NCI-H460 (cell line): ENCODE measurements around the gene RGS9. TPM values are rescaled to one million over a fixed set of nuclear protein-coding genes. Genes with fewer than 3 reads are reported as not detected.
"Not testable (repeated sequence)": the region's sequence is repeated elsewhere in the genome, so short reads cannot be mapped to it uniquely, and the experiment has no call there.

ENCODE experiments used
- DNase-seq: peaks from one replicate; pipeline ENCODE4 v3.0.0-alpha.2; 2016; ENCODE audit warnings: low read depth; ENCODE audit errors: extremely low read depth
- total RNA-seq: library from RNA; depleted of rRNA; stranded (reverse); fragments of >200 nt; shearing (Covaris generic); gene quantifications from 2 replicates; pipeline ENCODE4 v1.2.3, GENCODE V29; 2014

Gene RGS9
- total RNA-seq, 1 experiment from 2014 or later = 5.8 TPM

- DNase-seq = no peak
Observed at GRCh38 chr17:65201331-65201730, 64.2 kb downstream of the RGS9 start.

GRCh38 chr17:65202844-65203571, 65.8 kb downstream of the RGS9 start:
- DNase-seq = no peak

GRCh38 chr17:65204001-65204400, 66.8 kb downstream of the RGS9 start:
- DNase-seq = no peak

GRCh38 chr17:65205655-65206054, 68.5 kb downstream of the RGS9 start:
- no peak for DNase-seq

- not testable (repeated sequence) for DNase-seq
Observed at GRCh38 chr17:65207448-65207847, 70.3 kb downstream of the RGS9 start.

GRCh38 chr17:65208717-65209116, 71.5 kb downstream of the RGS9 start:
- DNase-seq = no peak

GRCh38 chr17:65218261-65218660, 81.1 kb downstream of the RGS9 start:
- no peak for DNase-seq

GRCh38 chr17:65219124-65219523, 82.0 kb downstream of the RGS9 start:
- DNase-seq = no peak

- DNase-seq = no peak
Observed at GRCh38 chr17:65219707-65220106, 82.5 kb downstream of the RGS9 start.

- no peak for DNase-seq
Observed at GRCh38 chr17:65220732-65221131, 83.6 kb downstream of the RGS9 start.

GRCh38 chr17:65222214-65222738, 85.1 kb downstream of the RGS9 start:
- no peak for DNase-seq

- DNase-seq = no peak
Observed at GRCh38 chr17:65225061-65225460, 87.9 kb downstream of the RGS9 start.

- DNase-seq = no peak
Observed at GRCh38 chr17:65226227-65226626, 89.1 kb downstream of the RGS9 start.

GRCh38 chr17:65227637-65228036, 90.5 kb downstream of the RGS9 start:
- DNase-seq = no peak

- no peak for DNase-seq
Observed at GRCh38 chr17:65228287-65228686, 91.1 kb downstream of the RGS9 start.

GRCh38 chr17:65228734-65229620, 91.8 kb downstream of the RGS9 start:
- DNase-seq = no peak

GRCh38 chr17:65229621-65229995, 92.4 kb downstream of the RGS9 start:
- DNase-seq = no peak

- DNase-seq = no peak
Observed at GRCh38 chr17:65230040-65230439, 92.9 kb downstream of the RGS9 start.

GRCh38 chr17:65231086-65231485, 93.9 kb downstream of the RGS9 start:
- DNase-seq = no peak

- peak; percentile 77 for DNase-seq
Observed at GRCh38 chr17:65231662-65232335, 94.6 kb downstream of the RGS9 start.

- DNase-seq = no peak
Observed at GRCh38 chr17:65235284-65235683, 98.1 kb downstream of the RGS9 start.
